ENCODE measurements around the gene VPS51. TPM values are rescaled to one million over a fixed set of nuclear protein-coding genes. Genes with fewer than 3 reads are reported as not detected.

VPS51 gene
- polyA plus RNA-seq, 1 donor from 2014 or later, result 230 TPM

- Histone ChIP-seq H3K36me3 (ENCODE audit: insufficient read depth, low read length) (no peaks in the 10 kb centered on the region), H3K4me3 (ENCODE audit: low read length) (no peak overlapping the region), H2AFZ (ENCODE audit: low read depth, low read length) (no peak overlapping the region), H3K27ac (ENCODE audit: low read length) (no peak overlapping the region), H3K9me3 (ENCODE audit: low read length) (no peaks in the 10 kb centered on the region), H4K20me1 (ENCODE audit: insufficient read depth) (no peaks in the 10 kb centered on the region), H3K27me3 (ENCODE audit: insufficient read depth, low read depth, low read length) (no peaks in the 10 kb centered on the region), H3K9ac (ENCODE audit: low read length) (no peak overlapping the region), H3K79me2 (replicated peaks; ENCODE audit: insufficient read depth, low read length) (peaks cover 23% of the 10 kb centered on the region), H3F3A (ENCODE audit: insufficient read depth, low read length, poor library complexity, severe bottlenecking) (no peaks in the 10 kb centered on the region), H3K4me2 (ENCODE audit: low read length) (no peak overlapping the region), H3K9me2 (ENCODE audit: insufficient read depth, low read length) (no peaks in the 10 kb centered on the region)
- TF ChIP-seq EP300 (conservative IDR thresholded peaks at IDR 0.05; ENCODE audit: poor library complexity, severe bottlenecking) (no peak), CTCF (IDR thresholded peaks at IDR 0.05; ENCODE audit: poor library complexity, severe bottlenecking) (no peak), EZH2 (IDR thresholded peaks at IDR 0.05; ENCODE audit: borderline replicate concordance, insufficient read depth, low read length, poor library complexity, severe bottlenecking) (no peak), POLR2AphosphoS5 (IDR thresholded peaks at IDR 0.05) (no peak), SMC3 (conservative IDR thresholded peaks at IDR 0.05; ENCODE audit: poor library complexity) (no peak), REST (IDR thresholded peaks at IDR 0.05; ENCODE audit: borderline replicate concordance) (no peak), MXI1 (conservative IDR thresholded peaks at IDR 0.05; ENCODE audit: poor library complexity, severe bottlenecking) (no peak), TAF1 (IDR thresholded peaks at IDR 0.05; ENCODE audit: low read depth) (no peak), RAD21 (conservative IDR thresholded peaks at IDR 0.05) (no peak)
These were observed 8.8 kb upstream of the VPS51 start for GRCh38 chr11:65087216-65087615.

- no peak overlapping the region for H3K4me2 ChIP-seq (ENCODE audit: low read length)
- no peak overlapping the region for H3K9ac ChIP-seq (ENCODE audit: low read length)
- H3K4me3 ChIP-seq (ENCODE audit: low read length), result no peak overlapping the region
- H3K27ac ChIP-seq (ENCODE audit: low read length), result no peak overlapping the region
- no peaks in the 10 kb centered on the region for H3K9me2 ChIP-seq (ENCODE audit: insufficient read depth, low read length)
- H3K36me3 ChIP-seq (ENCODE audit: insufficient read depth, low read length), result no peaks in the 10 kb centered on the region
- H3K27me3 ChIP-seq (ENCODE audit: insufficient read depth, low read depth, low read length), result no peaks in the 10 kb centered on the region
- peaks cover 21% of the 10 kb centered on the region for H3K79me2 ChIP-seq (replicated peaks; ENCODE audit: insufficient read depth, low read length)
- H3F3A ChIP-seq (ENCODE audit: insufficient read depth, low read length, poor library complexity, severe bottlenecking), result no peaks in the 10 kb centered on the region
- no peaks in the 10 kb centered on the region for H4K20me1 ChIP-seq (ENCODE audit: insufficient read depth)
- no peak for TF ChIP-seq RAD21 (conservative IDR thresholded peaks at IDR 0.05)
- no peak for TF ChIP-seq EP300 (conservative IDR thresholded peaks at IDR 0.05; ENCODE audit: poor library complexity, severe bottlenecking)
- TF ChIP-seq REST (IDR thresholded peaks at IDR 0.05; ENCODE audit: borderline replicate concordance), result no peak
- TF ChIP-seq SMC3 (conservative IDR thresholded peaks at IDR 0.05; ENCODE audit: poor library complexity), result no peak
- TF ChIP-seq EZH2 (IDR thresholded peaks at IDR 0.05; ENCODE audit: borderline replicate concordance, insufficient read depth, low read length, poor library complexity, severe bottlenecking), result no peak
- TF ChIP-seq POLR2AphosphoS5 (IDR thresholded peaks at IDR 0.05), result no peak
- TF ChIP-seq MXI1 (conservative IDR thresholded peaks at IDR 0.05; ENCODE audit: poor library complexity, severe bottlenecking), result no peak
- TF ChIP-seq TAF1 (IDR thresholded peaks at IDR 0.05; ENCODE audit: low read depth), result no peak
- no peak for TF ChIP-seq CTCF (IDR thresholded peaks at IDR 0.05; ENCODE audit: poor library complexity, severe bottlenecking)
- no peaks in the 10 kb centered on the region for H3K9me3 ChIP-seq (ENCODE audit: low read length)
- H2AFZ ChIP-seq (ENCODE audit: low read depth, low read length), result no peak overlapping the region
These were observed 8.2 kb upstream of the VPS51 start for GRCh38 chr11:65087827-65088226.

Data from neural cell (in vitro differentiated cells).